ENCODE measurements around the gene GDF15. TPM values are rescaled to one million over a fixed set of nuclear protein-coding genes. Genes with fewer than 3 reads are reported as not detected.

Gene GDF15
- total RNA-seq, 2 experiments from 2014 or later = not detected

GRCh38 chr19:18423258-18424020 is 37.5 kb downstream of the GDF15 start:
- TF ChIP-seq CTCF (conservative IDR thresholded peaks at IDR 0.05; ENCODE audit: low read length) = no peak
- Histone ChIP-seq H3K27ac (ENCODE audit: low read depth, low read length, poor library complexity, severe bottlenecking) (peak overlapping the region; percentile 56), H3K4me2 (ENCODE audit: low read length) (peak overlapping the region; percentile 71), H2AFZ (ENCODE audit: low read length) (no peak overlapping the region), H3K9me3 (ENCODE audit: low read length) (no peaks in the 10 kb centered on the region), H3K9me2 (ENCODE audit: insufficient read depth, low read length) (no peaks in the 10 kb centered on the region), H3K36me3 (ENCODE audit: insufficient read depth, low read length) (no peaks in the 10 kb centered on the region), H3K4me1 (ENCODE audit: insufficient read depth, low read length, poor library complexity, severe bottlenecking) (peaks cover 72% of the 10 kb centered on the region), H3K79me2 (ENCODE audit: insufficient read depth, low read depth, low read length) (peaks cover 19% of the 10 kb centered on the region; the same call in 1 of the 2 replicates), H4K20me1 (ENCODE audit: insufficient read depth, low read length) (no peaks in the 10 kb centered on the region; the same call in 1 of the 2 replicates), H3K4me3 (ENCODE audit: low read depth, low read length, poor library complexity, severe bottlenecking) (peak overlapping the region; percentile 5)
- CTCF ChIA-PET (ENCODE audit: unreplicated experiment) = interaction anchor here (1.1 kb wide), 1 partner anchor 27 kb away, joined by 4 read pairs; no protein-coding TSS in a partner anchor
- no TSS peak for BruUV-seq (replicated peaks)
- intact Hi-C loops (cut with micrococcal nuclease; ENCODE audit: unreplicated experiment) = loop anchor here (10.0 kb wide), 1 partner anchor 411 kb away; the partner anchor contains the start of gene UPF1
- POLR2A ChIA-PET = interaction anchor here (0.6 to 1.0 kb wide), 3 partner anchors 121 to 297 kb away, joined by 3 to 5 read pairs (median 3); no protein-coding TSS in a partner anchor
- DNase-seq (ENCODE audit: low spot score) = no peak

- Histone ChIP-seq H3K4me3 (ENCODE audit: low read depth, low read length, poor library complexity, severe bottlenecking) (peak overlapping the region; percentile 5), H3K79me2 (ENCODE audit: insufficient read depth, low read depth, low read length) (peaks cover 19% of the 10 kb centered on the region; the same call in 1 of the 2 replicates), H3K9me2 (ENCODE audit: insufficient read depth, low read length) (no peaks in the 10 kb centered on the region), H3K9me3 (ENCODE audit: low read length) (no peaks in the 10 kb centered on the region), H4K20me1 (ENCODE audit: insufficient read depth, low read length) (no peaks in the 10 kb centered on the region; the same call in 1 of the 2 replicates), H3K27ac (ENCODE audit: low read depth, low read length, poor library complexity, severe bottlenecking) (peak overlapping the region; percentile 56), H3K36me3 (ENCODE audit: insufficient read depth, low read length) (no peaks in the 10 kb centered on the region), H3K4me2 (ENCODE audit: low read length) (peak overlapping the region; percentile 71), H3K4me1 (ENCODE audit: insufficient read depth, low read length, poor library complexity, severe bottlenecking) (peaks cover 74% of the 10 kb centered on the region), H2AFZ (ENCODE audit: low read length) (no peak overlapping the region)
- ChIA-PET POLR2A (interaction anchor here (0.6 to 1.0 kb wide), 5 partner anchors 12 to 325 kb away, joined by 3 to 5 read pairs (median 4); no protein-coding TSS in a partner anchor), CTCF (ENCODE audit: unreplicated experiment) (interaction anchor here (0.6 to 1.1 kb wide), 2 partner anchors 26 to 164 kb away, joined by 4 to 12 read pairs; no protein-coding TSS in a partner anchor)
- intact Hi-C loops (cut with micrococcal nuclease; ENCODE audit: unreplicated experiment) = loop anchor here (10.0 kb wide), 1 partner anchor 410 kb away; the partner anchor contains the start of gene UPF1
- no TSS peak for BruUV-seq (replicated peaks)
- DNase-seq (ENCODE audit: low spot score) = peak; percentile 75
- TF ChIP-seq CTCF (conservative IDR thresholded peaks at IDR 0.05; ENCODE audit: low read length) (no peak), EZH2phosphoT487 (IDR thresholded peaks at IDR 0.05; ENCODE audit: borderline replicate concordance, low read depth, low read length) (no peak)
Measured at GRCh38 chr19:18424122-18424889, 38.3 kb downstream of the GDF15 start.

Measured in OCI-LY7 (cell line).